Loucy (cell line): ENCODE measurements around the gene SRPX2.

ENCODE experiments used
- H2AFZ ChIP-seq: fragments of 200-600 bp; sonication (generic); 2 replicates; pipeline ENCODE4 v1.6.0; 2016; ENCODE audit warnings: antibody characterized with exemption, mild to moderate bottlenecking, low read length, moderate library complexity
- H3F3A ChIP-seq: fragments of 200-600 bp; 2 replicates; pipeline ENCODE4 v1.6.0; 2016; ENCODE audit warnings: antibody characterized with exemption, low read depth, mild to moderate bottlenecking
- H3K27me3 ChIP-seq: fragments of 200-600 bp; sonication (generic); 2 replicates; pipeline ENCODE4 v1.6.1; 2014; ENCODE audit warnings: low read length, mild to moderate bottlenecking; ENCODE audit not compliant: insufficient read depth, poor library complexity, severe bottlenecking
- H3K36me3 ChIP-seq: fragments of 200-600 bp; sonication (generic); 2 replicates; pipeline ENCODE4 v1.6.1; 2016; ENCODE audit warnings: low read length; ENCODE audit not compliant: insufficient read depth
- H3K4me1 ChIP-seq: fragments of 200-600 bp; sonication (generic); 2 replicates; pipeline ENCODE4 v1.5.1; 2014; ENCODE audit warnings: low read length, mild to moderate bottlenecking; ENCODE audit not compliant: insufficient read depth, poor library complexity, severe bottlenecking
- H3K4me2 ChIP-seq: fragments of 200-600 bp; sonication (generic); 2 replicates; pipeline ENCODE4 v1.6.0; 2014; ENCODE audit warnings: antibody characterized with exemption, low read length, low read depth, mild to moderate bottlenecking; ENCODE audit not compliant: poor library complexity, severe bottlenecking
- H3K4me3 ChIP-seq: fragments of 200-600 bp; sonication (generic); 2 replicates; pipeline ENCODE4 v1.5.1; 2014; ENCODE audit warnings: low read length, mild to moderate bottlenecking, mixed read lengths; ENCODE audit not compliant: poor library complexity, severe bottlenecking
- H3K79me2 ChIP-seq: fragments of 200-600 bp; sonication (generic); 2 replicates; pipeline ENCODE4 v1.6.1; 2014; ENCODE audit warnings: low read length; ENCODE audit not compliant: insufficient read depth
- H3K9ac ChIP-seq: fragments of 200-600 bp; sonication (generic); 2 replicates; pipeline ENCODE4 v1.6.0; 2014; ENCODE audit warnings: mild to moderate bottlenecking, low read depth, low read length, moderate library complexity; ENCODE audit not compliant: poor library complexity, severe bottlenecking
- H3K9me2 ChIP-seq: fragments of 200-600 bp; sonication (generic); replicated peaks from 2 replicates; pipeline ENCODE4 v1.6.1; 2016; ENCODE audit warnings: low read depth, low read length, mixed read lengths
- H3K9me3 ChIP-seq: fragments of 200-600 bp; sonication (generic); 2 replicates; pipeline ENCODE4 v1.6.1; 2014; ENCODE audit warnings: mild to moderate bottlenecking, antibody characterized with exemption, low read length, low read depth; ENCODE audit not compliant: insufficient read depth
- H4K20me1 ChIP-seq: fragments of 200-600 bp; sonication (generic); 2 replicates; pipeline ENCODE4 v1.6.0; 2014; ENCODE audit warnings: antibody characterized with exemption, low read length, mild to moderate bottlenecking; ENCODE audit not compliant: insufficient read depth, poor library complexity, severe bottlenecking
- CTCF ChIP-seq: fragments of 200-600 bp; sonication (generic); conservative IDR thresholded peaks from 2 replicates; pipeline ENCODE4 v1.5.1; 2014; ENCODE audit warnings: mild to moderate bottlenecking, antibody characterized with exemption, low read length
- EZH2phosphoT487 ChIP-seq: fragments of 200-600 bp; IDR thresholded peaks from 2 replicates; pipeline ENCODE4 v1.6.1; 2018; ENCODE audit warnings: antibody characterized with exemption, mild to moderate bottlenecking, moderate library complexity, borderline replicate concordance

The SRPX2 gene

GRCh38 chrX:100647739-100648138 is 3.7 kb downstream of the SRPX2 start:
- Histone ChIP-seq H3K9me3 (no peaks in the 10 kb centered on the region), H3K27me3 (no peaks in the 10 kb centered on the region), H2AFZ (no peak overlapping the region), H3K4me2 (no peak overlapping the region), H3F3A (no peaks in the 10 kb centered on the region), H3K79me2 (no peaks in the 10 kb centered on the region), H3K4me1 (no peaks in the 10 kb centered on the region), H3K9me2 (no peaks in the 10 kb centered on the region), H4K20me1 (no peaks in the 10 kb centered on the region), H3K36me3 (no peaks in the 10 kb centered on the region), H3K4me3 (no peak overlapping the region), H3K9ac (no peak overlapping the region)
- TF ChIP-seq EZH2phosphoT487: no peak
- no peak for TF ChIP-seq CTCF

GRCh38 chrX:100648458-100649417 is 4.7 kb downstream of the SRPX2 start:
- no peaks in the 10 kb centered on the region for H3K79me2 ChIP-seq
- no peaks in the 10 kb centered on the region for H3K36me3 ChIP-seq
- no peak overlapping the region for H3K9ac ChIP-seq
- no peaks in the 10 kb centered on the region for H4K20me1 ChIP-seq
- no peaks in the 10 kb centered on the region for H3K9me3 ChIP-seq
- no peaks in the 10 kb centered on the region for H3F3A ChIP-seq
- TF ChIP-seq EZH2phosphoT487 (no peak), CTCF (no peak)
- H3K27me3 ChIP-seq: no peaks in the 10 kb centered on the region
- no peak overlapping the region for H3K4me2 ChIP-seq
- no peaks in the 10 kb centered on the region for H3K9me2 ChIP-seq
- no peak overlapping the region for H2AFZ ChIP-seq
- no peaks in the 10 kb centered on the region for H3K4me1 ChIP-seq
- H3K4me3 ChIP-seq: no peak overlapping the region

GRCh38 chrX:100649550-100650356 is 5.8 kb downstream of the SRPX2 start:
- H3K79me2 ChIP-seq: no peaks in the 10 kb centered on the region
- no peaks in the 10 kb centered on the region for H3K27me3 ChIP-seq
- H3K9ac ChIP-seq: no peak overlapping the region
- H3K4me1 ChIP-seq: no peaks in the 10 kb centered on the region
- H4K20me1 ChIP-seq: no peaks in the 10 kb centered on the region
- H3K36me3 ChIP-seq: no peaks in the 10 kb centered on the region
- TF ChIP-seq EZH2phosphoT487 (no peak), CTCF (no peak)
- H3F3A ChIP-seq: no peaks in the 10 kb centered on the region
- H3K4me3 ChIP-seq: no peak overlapping the region
- H3K4me2 ChIP-seq: no peak overlapping the region
- H2AFZ ChIP-seq: no peak overlapping the region
- no peaks in the 10 kb centered on the region for H3K9me3 ChIP-seq
- H3K9me2 ChIP-seq: no peaks in the 10 kb centered on the region
